Limb (tissue), 2 donors: ENCODE data around the gene ZBTB8OS.

Experiments used
- DNase-seq, 2 donors: peaks; one replicate each; pipeline ENCODE4 v3.0.0-alpha.2; 2016; ENCODE audit errors: extremely low spot score in 2 of 2

ZBTB8OS gene

GRCh38 chr1:32611859-32612188 is 38.5 kb downstream of the ZBTB8OS start:
- DNase-seq: no peak

DNA sequence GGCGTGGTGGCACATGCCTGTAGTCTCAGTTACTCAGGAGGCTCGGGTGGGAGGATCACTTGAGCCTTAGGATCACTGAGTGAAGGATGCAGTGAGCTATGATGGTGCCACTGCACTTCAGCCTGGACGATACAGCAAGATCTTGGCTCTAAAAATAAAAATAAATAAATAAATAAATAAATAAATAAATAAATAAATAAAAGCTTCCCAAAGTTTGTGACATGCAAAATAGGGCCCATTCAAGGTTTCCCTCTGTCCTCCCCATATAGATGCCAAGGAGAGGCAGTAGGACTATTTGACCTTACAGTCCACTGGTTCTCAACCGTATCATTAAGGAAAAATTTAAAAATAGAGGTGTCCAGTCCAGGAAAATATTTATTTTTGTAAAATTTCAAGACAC is 41.2 kb downstream of the ZBTB8OS start:
- no peak for DNase-seq

GRCh38 chr1:32606565-32607371 is 43.6 kb downstream of the ZBTB8OS start:
- DNase-seq: no peak

- no peak for DNase-seq
Measured at GRCh38 chr1:32605711-32606424, 44.5 kb downstream of the ZBTB8OS start.

- no peak for DNase-seq
Measured at GRCh38 chr1:32600034-32600433, 50.3 kb downstream of the ZBTB8OS start.

GRCh38 chr1:32592943-32593342 is 57.4 kb downstream of the ZBTB8OS start:
- DNase-seq: no peak

DNA sequence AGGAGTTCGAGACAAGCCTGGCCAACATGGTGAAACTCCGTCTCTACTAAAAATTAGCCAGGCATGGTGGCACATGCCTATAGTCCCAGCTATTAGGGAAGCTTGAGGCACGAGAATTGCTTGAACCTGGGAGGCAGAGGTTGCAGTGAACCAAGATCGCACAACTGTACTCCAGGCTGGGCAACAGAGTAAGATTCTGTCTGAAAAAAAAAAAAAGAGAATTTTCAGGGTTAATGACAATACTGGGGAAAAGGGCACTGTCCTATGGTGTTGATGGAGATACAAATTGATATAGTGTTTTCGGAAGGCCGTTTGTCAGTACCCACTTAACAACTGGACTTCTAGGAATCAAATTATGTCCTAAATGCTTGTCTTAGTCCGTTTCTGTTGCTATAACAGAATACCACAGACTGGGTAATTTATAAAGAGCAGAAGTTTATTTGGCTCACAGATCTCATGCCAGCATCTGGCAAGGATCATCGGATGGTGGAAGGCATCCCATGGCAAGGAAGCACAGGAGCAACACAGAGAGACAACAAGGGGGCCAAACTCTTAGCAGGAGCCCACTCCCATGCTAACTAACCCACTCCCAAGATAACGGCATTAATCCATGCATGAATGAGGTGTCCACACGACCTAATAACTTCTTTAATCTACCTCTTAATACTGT is 69.9 kb downstream of the ZBTB8OS start:
- no peak for DNase-seq
